Astrocyte (in vitro differentiated cells and primary cell): ENCODE results near the gene KCNG2. TPM values are rescaled to one million over a fixed set of nuclear protein-coding genes. Genes with fewer than 3 reads are reported as not detected.

Experiments used
- DNase-seq: peaks from one replicate; pipeline ENCODE4 v3.0.0-alpha.2; 2010; ENCODE audit warnings: low read depth
- FAIRE-seq: peaks from 2 replicates; lab custom pipeline; 2011; peaks lifted over from hg19 to GRCh38; lab: Jason Lieb, UNC
- H2AFZ ChIP-seq: 2 replicates; pipeline ENCODE4 v1.6.0; 2012; ENCODE audit warnings: low read depth, low read length, inconsistent platforms
- H3K27ac ChIP-seq: 2 replicates; pipeline ENCODE4 v1.5.1; 2011; ENCODE audit warnings: low read depth, low read length, inconsistent platforms
- H3K27me3 ChIP-seq: 2 replicates; pipeline ENCODE4 v1.6.0; 2011; ENCODE audit warnings: low read length, inconsistent platforms; ENCODE audit not compliant: insufficient read depth
- H3K36me3 ChIP-seq: 2 replicates; pipeline ENCODE4 v1.5.1; 2011; ENCODE audit warnings: low read length, inconsistent platforms; ENCODE audit not compliant: insufficient read depth
- H3K4me1 ChIP-seq: 2 replicates; pipeline ENCODE4 v1.5.1; 2011; ENCODE audit warnings: low read length, inconsistent platforms; ENCODE audit not compliant: insufficient read depth
- H3K4me2 ChIP-seq: 2 replicates; pipeline ENCODE4 v1.6.0; 2012; ENCODE audit warnings: low read length, inconsistent platforms
- H3K4me3 ChIP-seq: 2 replicates; pipeline ENCODE4 v1.5.1; 2011; ENCODE audit warnings: low read depth, mild to moderate bottlenecking, low read length, inconsistent platforms; ENCODE audit not compliant: insufficient read depth
- H3K79me2 ChIP-seq: 2 replicates; pipeline ENCODE4 v1.6.0; 2012; ENCODE audit warnings: mild to moderate bottlenecking, low read length, inconsistent platforms; ENCODE audit not compliant: insufficient read depth
- H3K9ac ChIP-seq: 2 replicates; pipeline ENCODE4 v1.6.0; 2012; ENCODE audit warnings: mild to moderate bottlenecking, low read length, inconsistent platforms
- H3K9me3 ChIP-seq: 2 replicates; pipeline ENCODE4 v1.5.1; 2012; ENCODE audit warnings: low read depth, mild to moderate bottlenecking, low read length, inconsistent platforms; ENCODE audit not compliant: insufficient read depth
- H4K20me1 ChIP-seq: 2 replicates; pipeline ENCODE4 v1.6.0; 2012; ENCODE audit warnings: low read length, inconsistent platforms; ENCODE audit not compliant: insufficient read depth
- H3K27ac Mint-ChIP-seq: one replicate; pipeline ENCODE4 v1.8.0; 2021; ENCODE audit warnings: mild to moderate bottlenecking, mixed read lengths; ENCODE audit not compliant: unreplicated experiment
- H3K27me3 Mint-ChIP-seq: one replicate; pipeline ENCODE4 v1.8.0; 2021; ENCODE audit warnings: low read depth, mixed read lengths; ENCODE audit not compliant: unreplicated experiment
- H3K36me3 Mint-ChIP-seq: one replicate; pipeline ENCODE4 v1.8.0; 2021; ENCODE audit warnings: low read depth, mixed read lengths; ENCODE audit not compliant: unreplicated experiment
- H3K4me1 Mint-ChIP-seq: one replicate; pipeline ENCODE4 v1.8.0; 2021; ENCODE audit warnings: low read depth, mixed read lengths; ENCODE audit not compliant: unreplicated experiment
- H3K4me3 Mint-ChIP-seq: one replicate; pipeline ENCODE4 v1.8.0; 2021; ENCODE audit warnings: mild to moderate bottlenecking, moderate library complexity, mixed read lengths; ENCODE audit not compliant: unreplicated experiment
- H3K9me3 Mint-ChIP-seq: one replicate; pipeline ENCODE4 v1.8.0; 2021; ENCODE audit warnings: mild to moderate bottlenecking, mixed read lengths; ENCODE audit not compliant: unreplicated experiment
- EZH2 ChIP-seq: IDR thresholded peaks from 2 replicates; pipeline ENCODE4 v1.6.1; 2012; ENCODE audit warnings: mild to moderate bottlenecking, low read length, inconsistent platforms; ENCODE audit not compliant: insufficient read depth
- total RNA-seq: library from RNA; stranded (reverse); gene quantifications from 2 replicates; pipeline ENCODE4 v1.2.1, GENCODE V29; 2021
- TF ChIP-seq, protein P1 (sequence below): IDR thresholded peaks from 2 replicates; pipeline ENCODE4 v1.5.1; 2011; ENCODE audit warnings: low read depth, mild to moderate bottlenecking, inconsistent platforms, low read length, moderate library complexity; ENCODE audit not compliant: insufficient read depth

The KCNG2 gene
- total RNA-seq, 1 donor from 2014 or later, result 0.16 TPM

DNA sequence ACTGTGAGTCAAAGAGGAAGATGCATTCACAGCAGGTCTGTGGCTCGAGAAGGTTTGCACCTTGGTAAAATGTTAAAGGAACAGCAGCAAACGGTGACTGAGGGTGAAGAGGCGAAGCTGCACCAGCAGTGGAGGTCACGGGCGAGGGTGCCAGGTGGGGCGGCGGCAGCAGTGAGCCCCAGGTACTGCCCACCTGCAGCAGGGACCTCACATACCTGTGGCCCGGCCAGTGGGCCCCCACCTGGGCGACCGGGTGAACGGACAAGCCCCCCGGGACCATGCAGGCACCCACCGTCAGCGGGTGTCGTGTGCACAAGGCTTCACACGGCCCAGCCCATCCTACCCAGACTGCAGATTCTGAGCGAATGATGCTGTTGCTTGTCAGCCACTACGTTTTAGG is 23.6 kb upstream of the KCNG2 start:
- Histone ChIP-seq H3K27me3 (peaks cover 2% of the 10 kb centered on the region), H3K4me2 (no peak overlapping the region)

DNA sequence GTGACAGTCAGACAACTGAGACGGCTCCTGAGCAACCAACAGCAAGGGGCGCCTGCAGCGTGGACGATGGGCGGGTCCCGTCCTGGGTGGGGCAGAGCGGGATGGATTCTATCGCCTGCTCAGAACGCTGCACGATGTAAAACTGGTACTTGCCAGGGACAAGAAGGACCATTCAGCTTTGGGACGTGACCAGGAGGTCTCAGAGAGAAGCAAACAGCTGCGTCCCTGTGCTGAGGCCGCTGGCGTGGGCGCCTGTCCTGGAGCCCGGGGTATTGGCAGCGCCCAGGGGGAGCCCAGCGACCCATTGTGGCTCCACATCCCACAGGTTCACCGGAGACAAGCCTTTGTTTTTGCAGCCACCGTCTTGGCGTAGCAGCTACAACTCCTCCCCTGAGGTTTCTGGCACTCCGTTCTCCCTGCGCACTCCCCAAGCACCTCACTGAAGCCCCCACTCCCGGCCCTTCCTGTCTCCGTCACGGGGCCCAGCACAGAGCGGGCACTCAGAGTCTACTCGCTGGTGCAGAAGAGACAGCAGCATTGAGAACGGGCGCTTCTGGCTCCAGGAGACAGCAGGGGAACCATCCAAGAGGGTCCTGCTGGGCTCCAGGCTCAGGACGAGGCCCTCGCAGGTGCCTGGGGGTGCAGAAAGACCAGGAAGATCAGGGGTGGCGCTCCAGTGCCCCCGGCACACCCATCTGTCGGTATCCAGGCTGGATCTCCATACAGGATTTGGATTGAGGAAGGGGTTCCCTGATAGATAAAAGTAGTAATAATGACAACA is 22.1 kb upstream of the KCNG2 start:
- Histone ChIP-seq H3K79me2 (no peaks in the 10 kb centered on the region), H3K27me3 (peaks cover 2% of the 10 kb centered on the region), H3K4me1 (no peaks in the 10 kb centered on the region), H3K27ac (no peak overlapping the region), H3K36me3 (no peaks in the 10 kb centered on the region), H4K20me1 (no peaks in the 10 kb centered on the region), H3K4me2 (no peak overlapping the region), H3K9ac (no peak overlapping the region), H3K9me3 (peaks cover 3% of the 10 kb centered on the region), H2AFZ (no peak overlapping the region), H3K4me3 (no peak overlapping the region)
- H3K4me3 Mint-ChIP-seq, result no peak overlapping the region
- no peak for DNase-seq
- H3K9me3 Mint-ChIP-seq, result peaks cover 16% of the 10 kb centered on the region
- no peak overlapping the region for H3K27ac Mint-ChIP-seq
- no peak for TF ChIP-seq EZH2
- TF ChIP-seq, protein P1, sequence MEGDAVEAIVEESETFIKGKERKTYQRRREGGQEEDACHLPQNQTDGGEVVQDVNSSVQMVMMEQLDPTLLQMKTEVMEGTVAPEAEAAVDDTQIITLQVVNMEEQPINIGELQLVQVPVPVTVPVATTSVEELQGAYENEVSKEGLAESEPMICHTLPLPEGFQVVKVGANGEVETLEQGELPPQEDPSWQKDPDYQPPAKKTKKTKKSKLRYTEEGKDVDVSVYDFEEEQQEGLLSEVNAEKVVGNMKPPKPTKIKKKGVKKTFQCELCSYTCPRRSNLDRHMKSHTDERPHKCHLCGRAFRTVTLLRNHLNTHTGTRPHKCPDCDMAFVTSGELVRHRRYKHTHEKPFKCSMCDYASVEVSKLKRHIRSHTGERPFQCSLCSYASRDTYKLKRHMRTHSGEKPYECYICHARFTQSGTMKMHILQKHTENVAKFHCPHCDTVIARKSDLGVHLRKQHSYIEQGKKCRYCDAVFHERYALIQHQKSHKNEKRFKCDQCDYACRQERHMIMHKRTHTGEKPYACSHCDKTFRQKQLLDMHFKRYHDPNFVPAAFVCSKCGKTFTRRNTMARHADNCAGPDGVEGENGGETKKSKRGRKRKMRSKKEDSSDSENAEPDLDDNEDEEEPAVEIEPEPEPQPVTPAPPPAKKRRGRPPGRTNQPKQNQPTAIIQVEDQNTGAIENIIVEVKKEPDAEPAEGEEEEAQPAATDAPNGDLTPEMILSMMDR, result no peak
- no peaks in the 10 kb centered on the region for H3K4me1 Mint-ChIP-seq
- peaks cover 56% of the 10 kb centered on the region for H3K27me3 Mint-ChIP-seq
- no peaks in the 10 kb centered on the region for H3K36me3 Mint-ChIP-seq
- no peak for FAIRE-seq

More for the DNA sequence above, 23.6 kb upstream of the KCNG2 start:
- H3K36me3 Mint-ChIP-seq, result no peaks in the 10 kb centered on the region
- H3K9me3 ChIP-seq, result peaks cover 3% of the 10 kb centered on the region
- no peak overlapping the region for H3K27ac ChIP-seq
- no peaks in the 10 kb centered on the region for H3K4me1 Mint-ChIP-seq
- no peaks in the 10 kb centered on the region for H4K20me1 ChIP-seq
- H3K4me1 ChIP-seq, result no peaks in the 10 kb centered on the region
- H3K4me3 ChIP-seq, result no peak overlapping the region
- DNase-seq (no peak), FAIRE-seq (no peak)
- H3K27ac Mint-ChIP-seq, result no peak overlapping the region
- peaks cover 17% of the 10 kb centered on the region for H3K9me3 Mint-ChIP-seq
- no peak overlapping the region for H2AFZ ChIP-seq
- H3K9ac ChIP-seq, result no peak overlapping the region
- TF ChIP-seq EZH2, result no peak
- TF ChIP-seq, protein P1, result no peak
- peaks cover 60% of the 10 kb centered on the region for H3K27me3 Mint-ChIP-seq
- H3K36me3 ChIP-seq, result no peaks in the 10 kb centered on the region
- no peak overlapping the region for H3K4me3 Mint-ChIP-seq
- H3K79me2 ChIP-seq, result no peaks in the 10 kb centered on the region

GRCh38 chr18:79776674-79777073 is 21.1 kb upstream of the KCNG2 start:
- no peaks in the 10 kb centered on the region for H4K20me1 ChIP-seq
- Mint-ChIP-seq H3K4me3 (no peak overlapping the region), H3K4me1 (no peaks in the 10 kb centered on the region), H3K27ac (no peak overlapping the region), H3K9me3 (peaks cover 16% of the 10 kb centered on the region), H3K36me3 (no peaks in the 10 kb centered on the region), H3K27me3 (peaks cover 55% of the 10 kb centered on the region)
- H3K4me2 ChIP-seq, result no peak overlapping the region
- no peak overlapping the region for H3K9ac ChIP-seq
- peaks cover 3% of the 10 kb centered on the region for H3K9me3 ChIP-seq
- H3K27me3 ChIP-seq, result peaks cover 2% of the 10 kb centered on the region
- no peaks in the 10 kb centered on the region for H3K79me2 ChIP-seq
- FAIRE-seq, result no peak
- H3K4me3 ChIP-seq, result no peak overlapping the region
- no peaks in the 10 kb centered on the region for H3K36me3 ChIP-seq
- TF ChIP-seq EZH2, result no peak
- TF ChIP-seq, protein P1, result no peak
- H2AFZ ChIP-seq, result no peak overlapping the region
- H3K27ac ChIP-seq, result no peak overlapping the region
- H3K4me1 ChIP-seq, result no peaks in the 10 kb centered on the region
- DNase-seq, result no peak
